Activated CD4-positive, alpha-beta T cell treated with anti-CD3 and anti-CD28 coated beads, Interleukin-2, amount 10 ng/mL, durations not matched to agents 24 days and 14 days (primary cell): ENCODE data around the gene GFRA1. TPM values are rescaled to one million over a fixed set of nuclear protein-coding genes. Genes with fewer than 3 reads are reported as not detected.

Experiments used
- DNase-seq: peaks from one replicate; pipeline ENCODE4 v3.0.0; 2022
- H3K27ac Mint-ChIP-seq: one replicate; pipeline ENCODE4 v1.8.0; 2022; ENCODE audit warnings: mild to moderate bottlenecking, mixed read lengths
- H3K27me3 Mint-ChIP-seq: one replicate; pipeline ENCODE4 v1.8.0; 2022; ENCODE audit warnings: mixed read lengths
- H3K36me3 Mint-ChIP-seq: one replicate; pipeline ENCODE4 v1.8.0; 2022; ENCODE audit warnings: low read depth, mild to moderate bottlenecking, mixed read lengths
- H3K4me1 Mint-ChIP-seq: one replicate; pipeline ENCODE4 v1.8.0; 2021; ENCODE audit warnings: mixed read lengths
- H3K4me3 Mint-ChIP-seq: one replicate; pipeline ENCODE4 v1.8.0; 2022; ENCODE audit warnings: mild to moderate bottlenecking, moderate library complexity, mixed read lengths
- H3K9me3 Mint-ChIP-seq: one replicate; pipeline ENCODE4 v1.8.0; 2021; ENCODE audit warnings: mixed read lengths
- intact Hi-C: fragments of 100-400 bp; cut with micrococcal nuclease; formaldehyde crosslinking; loops from one replicate; pipeline ENCODE4 v1.15.1; 2023
- total RNA-seq: library from RNA; stranded (reverse); gene quantifications from 2 replicates; pipeline ENCODE4 v1.2.3, GENCODE V29; 2022

GFRA1 gene
- total RNA-seq, 1 donor from 2014 or later: not detected

DNA sequence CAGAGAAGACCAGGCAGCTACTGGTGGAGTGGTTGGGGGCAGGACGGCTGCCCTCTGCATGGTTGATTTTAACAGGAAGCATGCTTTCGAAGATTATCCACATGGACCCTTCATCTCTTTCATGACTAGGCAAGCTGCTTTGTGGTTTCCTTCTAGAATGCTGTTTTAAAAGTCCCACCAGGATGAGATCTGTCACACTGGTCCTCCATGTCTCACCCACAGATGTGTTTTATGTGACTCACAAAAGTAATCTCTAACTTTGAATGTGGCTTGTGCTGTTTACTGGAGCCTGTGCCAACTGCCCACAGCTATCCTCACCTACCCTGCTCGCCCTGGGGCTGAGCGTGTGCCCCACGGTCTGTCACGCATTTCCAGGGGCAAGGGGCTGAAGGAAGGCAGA is 188.8 kb downstream of the GFRA1 start:
- H3K4me1 Mint-ChIP-seq: no peaks in the 10 kb centered on the region
- no peaks in the 10 kb centered on the region for H3K27me3 Mint-ChIP-seq
- no peaks in the 10 kb centered on the region for H3K36me3 Mint-ChIP-seq
- H3K27ac Mint-ChIP-seq: no peak overlapping the region
- no peaks in the 10 kb centered on the region for H3K9me3 Mint-ChIP-seq
- intact Hi-C loops: no loop called here
- DNase-seq: no peak
- H3K4me3 Mint-ChIP-seq: no peak overlapping the region

DNA sequence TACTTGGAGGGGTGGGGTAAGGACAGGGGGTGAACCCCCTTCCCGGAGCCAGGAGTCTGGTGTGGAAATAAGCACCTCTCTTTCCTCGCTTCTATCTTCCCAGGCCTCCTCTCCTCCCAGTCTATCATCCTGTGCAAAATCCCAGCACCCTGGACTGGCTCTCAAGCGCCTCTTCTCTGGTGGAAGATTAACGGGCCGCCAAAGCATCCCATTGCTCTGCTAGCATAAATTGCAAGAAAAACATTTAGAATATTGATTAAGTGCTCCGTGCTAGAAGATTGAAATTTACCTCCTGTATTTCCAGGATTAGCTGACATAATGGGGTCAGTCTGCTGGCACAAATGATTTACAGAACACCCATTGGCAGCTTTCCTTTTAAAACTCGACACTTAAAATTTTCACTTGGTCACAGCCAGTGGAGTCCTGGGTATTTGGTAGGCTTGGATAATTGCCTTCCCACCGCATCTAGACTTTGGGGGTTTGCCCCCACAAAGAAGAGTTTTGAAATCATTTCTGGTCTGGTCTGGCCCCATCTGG is 189.7 kb downstream of the GFRA1 start:
- no peaks in the 10 kb centered on the region for H3K4me1 Mint-ChIP-seq
- H3K4me3 Mint-ChIP-seq: no peak overlapping the region
- H3K36me3 Mint-ChIP-seq: no peaks in the 10 kb centered on the region
- no peak for DNase-seq
- H3K27ac Mint-ChIP-seq: no peak overlapping the region
- intact Hi-C loops: no loop called here
- H3K27me3 Mint-ChIP-seq: no peaks in the 10 kb centered on the region
- no peaks in the 10 kb centered on the region for H3K9me3 Mint-ChIP-seq

DNA sequence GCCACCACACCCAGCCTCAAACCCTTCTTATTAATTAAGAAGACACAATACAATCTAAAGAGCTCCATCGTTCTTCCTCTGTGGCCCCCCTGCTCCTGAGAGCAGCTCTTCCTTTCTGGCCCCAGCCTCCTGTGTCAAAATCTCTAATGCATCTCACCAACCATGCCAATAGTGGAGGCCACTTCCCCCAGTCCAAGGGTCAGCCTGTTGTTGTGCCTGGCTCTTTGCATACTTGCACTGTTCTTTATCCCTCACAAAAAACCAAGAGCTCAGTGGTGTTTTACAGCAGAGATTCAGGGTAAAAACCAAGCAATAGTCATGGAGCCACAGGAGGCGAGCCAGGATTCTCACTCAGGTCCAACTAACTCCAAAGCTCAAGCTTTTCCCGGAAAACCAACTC is 190.2 kb downstream of the GFRA1 start:
- Mint-ChIP-seq H3K4me3 (no peak overlapping the region), H3K36me3 (no peaks in the 10 kb centered on the region), H3K4me1 (no peaks in the 10 kb centered on the region), H3K27me3 (no peaks in the 10 kb centered on the region), H3K9me3 (no peaks in the 10 kb centered on the region), H3K27ac (no peak overlapping the region)
- DNase-seq: no peak
- intact Hi-C loops: no loop called here

DNA sequence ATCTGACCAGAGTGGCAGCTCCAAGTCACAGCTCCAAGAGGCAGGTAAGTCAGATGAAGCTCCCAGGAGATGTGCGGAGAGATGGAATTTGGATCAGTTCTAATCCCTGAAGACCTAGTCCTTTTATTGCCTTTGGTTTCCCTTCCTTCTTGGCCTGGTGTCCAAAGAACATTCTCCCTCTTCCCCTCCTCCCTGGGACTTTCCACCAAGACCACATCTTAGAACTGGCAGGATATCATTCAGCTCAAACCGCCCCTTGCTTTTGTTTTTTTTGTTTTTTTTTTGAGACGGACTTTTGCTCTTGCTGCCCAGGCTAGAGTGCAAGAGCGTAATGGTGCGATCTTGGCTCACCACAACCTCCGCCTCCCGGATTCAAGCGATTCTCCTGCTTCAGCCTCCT is 190.8 kb downstream of the GFRA1 start:
- intact Hi-C loops: no loop called here
- DNase-seq: no peak

DNA sequence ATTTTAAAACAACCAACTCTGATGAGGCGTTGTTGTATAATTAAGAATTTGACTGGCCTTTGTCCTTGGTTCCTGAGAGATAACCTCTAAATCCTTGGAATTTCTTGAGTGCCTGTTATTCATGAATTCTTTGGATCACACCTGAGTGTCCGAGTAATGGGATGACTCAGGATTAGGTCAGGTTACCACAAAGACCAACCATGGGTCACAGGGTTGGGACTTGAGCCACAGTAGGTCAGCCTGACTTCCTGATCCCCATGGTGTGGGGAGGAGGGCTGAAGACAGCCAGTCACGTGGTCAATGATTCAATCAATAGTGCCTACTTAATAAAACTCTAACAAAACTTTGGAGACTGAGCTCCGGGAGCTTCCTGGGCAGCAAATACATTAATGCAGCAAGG is 192.5 kb downstream of the GFRA1 start:
- Mint-ChIP-seq H3K4me3 (no peak overlapping the region), H3K27ac (no peak overlapping the region)
- intact Hi-C loops: no loop called here

More for the DNA sequence above, 190.8 kb downstream of the GFRA1 start:
- H3K27ac Mint-ChIP-seq: no peak overlapping the region
- H3K4me1 Mint-ChIP-seq: no peaks in the 10 kb centered on the region
- H3K4me3 Mint-ChIP-seq: no peak overlapping the region
- no peaks in the 10 kb centered on the region for H3K36me3 Mint-ChIP-seq
- H3K27me3 Mint-ChIP-seq: no peaks in the 10 kb centered on the region
- no peaks in the 10 kb centered on the region for H3K9me3 Mint-ChIP-seq

DNA sequence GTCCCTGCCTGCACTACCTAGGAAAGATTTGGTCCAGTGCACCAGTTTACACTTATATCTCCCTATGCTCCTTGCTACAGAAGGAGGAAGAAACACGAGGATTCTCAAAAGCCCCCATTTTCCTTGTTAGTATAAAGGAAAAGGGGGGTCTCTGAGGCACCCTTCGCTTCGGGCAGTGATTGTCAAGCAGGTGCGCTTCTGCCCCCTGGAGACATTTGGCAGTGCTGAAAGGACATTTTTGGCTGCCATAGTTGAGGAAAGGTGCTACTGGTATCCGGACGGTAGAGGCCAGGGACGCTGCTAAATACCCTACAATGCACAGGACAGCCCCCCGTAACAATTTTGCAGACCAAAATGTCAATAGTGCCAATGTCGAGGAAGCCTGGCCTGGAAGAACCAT is 193.7 kb downstream of the GFRA1 start:
- H3K4me3 Mint-ChIP-seq: no peak overlapping the region
- DNase-seq: no peak
- no peaks in the 10 kb centered on the region for H3K36me3 Mint-ChIP-seq
- H3K27ac Mint-ChIP-seq: no peak overlapping the region
- H3K27me3 Mint-ChIP-seq: no peaks in the 10 kb centered on the region
- no peaks in the 10 kb centered on the region for H3K9me3 Mint-ChIP-seq
- intact Hi-C loops: no loop called here
- H3K4me1 Mint-ChIP-seq: no peaks in the 10 kb centered on the region

More for the DNA sequence above, 192.5 kb downstream of the GFRA1 start:
- Mint-ChIP-seq H3K36me3 (no peaks in the 10 kb centered on the region), H3K4me1 (no peaks in the 10 kb centered on the region), H3K9me3 (no peaks in the 10 kb centered on the region), H3K27me3 (no peaks in the 10 kb centered on the region)
- no peak for DNase-seq

DNA sequence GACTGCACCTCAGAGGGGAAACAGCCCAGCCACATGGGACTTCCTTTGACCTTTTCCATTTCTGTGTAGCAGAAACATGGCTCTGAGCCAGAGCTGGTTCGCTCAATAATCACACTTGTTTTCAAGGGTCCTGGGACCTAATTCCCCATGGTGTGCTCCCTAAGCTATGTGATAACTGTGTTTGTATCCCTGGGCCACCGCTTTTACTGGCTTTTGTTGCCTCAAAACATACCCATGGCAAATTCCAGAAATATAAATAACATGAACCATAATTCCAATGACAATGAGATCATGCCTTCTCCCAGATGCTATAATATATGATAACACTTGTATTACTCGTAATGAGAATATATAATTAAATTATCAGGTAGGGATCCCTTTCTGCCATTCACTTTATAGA is 196.4 kb downstream of the GFRA1 start:
- Mint-ChIP-seq H3K9me3 (no peaks in the 10 kb centered on the region), H3K4me1 (no peaks in the 10 kb centered on the region), H3K27me3 (no peaks in the 10 kb centered on the region), H3K4me3 (no peak overlapping the region), H3K27ac (no peak overlapping the region), H3K36me3 (no peaks in the 10 kb centered on the region)
- DNase-seq: no peak
- intact Hi-C loops: no loop called here

DNA sequence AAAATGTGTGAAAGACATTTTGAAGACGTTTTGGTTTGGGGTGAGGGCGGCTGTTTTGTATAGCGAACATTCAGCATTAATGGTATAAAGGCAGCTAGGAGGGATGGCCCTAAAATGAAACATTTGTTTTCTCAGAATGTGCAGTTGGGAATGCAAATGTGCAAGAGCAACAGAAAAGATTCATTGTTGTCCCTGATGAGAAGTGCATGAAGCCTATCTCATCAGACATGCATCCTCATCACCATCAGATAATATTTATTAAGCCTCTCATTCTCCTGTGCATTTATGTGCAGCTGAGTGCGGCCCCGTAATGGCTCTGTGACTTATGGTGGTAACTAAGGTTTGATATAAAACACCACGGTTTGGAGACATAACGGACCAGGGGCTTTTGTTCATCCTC is 199.5 kb downstream of the GFRA1 start:
- Mint-ChIP-seq H3K27me3 (no peaks in the 10 kb centered on the region), H3K4me1 (no peaks in the 10 kb centered on the region), H3K4me3 (no peak overlapping the region), H3K36me3 (no peaks in the 10 kb centered on the region), H3K27ac (no peak overlapping the region), H3K9me3 (no peaks in the 10 kb centered on the region)
- DNase-seq: no peak
- intact Hi-C loops: no loop called here

DNA sequence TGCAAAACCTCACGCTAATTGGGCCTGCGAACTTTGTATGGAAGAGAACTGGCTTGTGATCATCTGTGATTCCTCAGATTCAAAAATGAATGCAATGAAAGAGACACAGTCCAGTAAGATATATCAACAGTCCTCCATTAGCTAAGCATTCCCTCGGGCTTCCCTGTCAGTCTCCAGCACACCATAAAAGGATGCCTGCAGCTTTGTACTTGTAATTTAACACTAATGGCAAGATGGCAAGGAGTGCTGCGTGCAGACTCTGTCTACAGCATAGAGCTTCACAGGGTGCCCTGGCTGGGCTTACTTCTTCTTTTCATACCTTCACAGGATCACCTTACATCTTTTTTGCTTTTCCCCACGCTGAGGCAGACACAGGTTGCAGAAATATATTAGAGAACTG is 200.0 kb downstream of the GFRA1 start:
- DNase-seq: no peak
- H3K4me1 Mint-ChIP-seq: no peaks in the 10 kb centered on the region
- no peaks in the 10 kb centered on the region for H3K36me3 Mint-ChIP-seq
- H3K9me3 Mint-ChIP-seq: no peaks in the 10 kb centered on the region
- H3K27ac Mint-ChIP-seq: no peak overlapping the region
- intact Hi-C loops: no loop called here
- H3K27me3 Mint-ChIP-seq: no peaks in the 10 kb centered on the region
- H3K4me3 Mint-ChIP-seq: no peak overlapping the region

DNA sequence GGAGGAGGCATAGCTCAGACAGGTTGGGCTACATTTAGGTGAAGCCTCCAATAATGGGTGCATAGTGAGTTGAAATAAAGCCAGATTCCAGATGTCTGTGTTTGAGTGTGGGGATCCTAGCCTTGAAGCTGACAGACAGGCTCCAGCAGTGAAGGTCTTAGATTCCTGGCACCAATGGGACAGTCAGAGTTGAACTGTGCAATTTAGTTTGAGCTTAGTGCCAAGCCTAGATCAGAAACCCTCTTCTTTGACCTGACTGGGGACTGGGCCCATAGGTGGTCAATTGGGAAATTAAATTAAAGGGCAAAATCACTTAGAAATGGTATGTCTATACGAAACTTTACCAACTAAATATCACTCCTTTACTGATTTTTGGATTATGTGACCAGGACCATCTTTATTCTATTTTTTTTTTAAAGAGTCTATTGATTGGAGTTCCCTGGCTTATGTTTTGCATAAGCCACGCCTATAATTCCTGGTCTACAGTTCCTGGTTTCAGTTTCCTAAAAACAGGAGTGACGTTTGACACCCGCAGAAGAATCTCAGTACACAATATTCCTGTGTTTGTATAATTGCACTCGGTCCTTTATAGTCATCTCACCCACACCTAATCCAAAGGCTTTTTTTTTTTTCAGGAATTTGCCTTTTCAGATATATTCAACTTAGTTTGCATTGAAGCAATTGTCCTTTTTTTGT is 201.4 kb downstream of the GFRA1 start:
- H3K9me3 Mint-ChIP-seq: no peaks in the 10 kb centered on the region
- no peak overlapping the region for H3K27ac Mint-ChIP-seq
- DNase-seq: no peak
- no peaks in the 10 kb centered on the region for H3K27me3 Mint-ChIP-seq
- no peaks in the 10 kb centered on the region for H3K4me1 Mint-ChIP-seq
- intact Hi-C loops: no loop called here
- H3K36me3 Mint-ChIP-seq: no peaks in the 10 kb centered on the region
- H3K4me3 Mint-ChIP-seq: no peak overlapping the region

DNA sequence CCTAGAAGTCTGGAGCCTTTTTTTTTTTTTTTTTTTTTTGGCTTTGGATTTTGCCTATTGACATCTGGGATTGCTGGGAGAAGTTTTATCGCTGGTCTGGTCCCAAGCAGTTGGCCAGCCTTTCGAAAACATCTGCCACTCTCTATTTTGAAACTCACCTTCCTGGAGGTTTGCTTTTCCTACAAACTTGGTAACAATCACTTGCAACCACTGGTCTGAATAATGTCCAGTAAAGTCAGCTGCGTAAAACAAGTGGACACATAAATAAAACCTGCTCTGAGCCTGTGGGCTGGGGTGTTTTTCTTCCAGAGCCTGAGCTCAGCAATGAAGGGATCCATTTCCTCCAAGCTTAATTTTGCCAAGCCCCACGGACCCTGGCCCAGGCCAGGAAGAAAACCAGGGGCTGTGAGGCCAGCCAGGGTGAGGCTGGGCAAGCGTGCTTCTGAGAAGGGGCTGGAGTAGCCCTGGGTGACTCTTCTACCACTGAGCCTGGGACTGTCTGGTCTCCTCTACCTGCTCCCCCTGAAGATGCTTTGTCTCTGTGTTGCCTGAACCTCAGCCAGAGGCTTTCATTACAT is 202.2 kb downstream of the GFRA1 start:
- intact Hi-C loops: no loop called here
- H3K27me3 Mint-ChIP-seq: no peaks in the 10 kb centered on the region
- H3K27ac Mint-ChIP-seq: no peak overlapping the region
- no peak overlapping the region for H3K4me3 Mint-ChIP-seq
- no peaks in the 10 kb centered on the region for H3K36me3 Mint-ChIP-seq
- no peaks in the 10 kb centered on the region for H3K4me1 Mint-ChIP-seq
- no peaks in the 10 kb centered on the region for H3K9me3 Mint-ChIP-seq
- no peak for DNase-seq

DNA sequence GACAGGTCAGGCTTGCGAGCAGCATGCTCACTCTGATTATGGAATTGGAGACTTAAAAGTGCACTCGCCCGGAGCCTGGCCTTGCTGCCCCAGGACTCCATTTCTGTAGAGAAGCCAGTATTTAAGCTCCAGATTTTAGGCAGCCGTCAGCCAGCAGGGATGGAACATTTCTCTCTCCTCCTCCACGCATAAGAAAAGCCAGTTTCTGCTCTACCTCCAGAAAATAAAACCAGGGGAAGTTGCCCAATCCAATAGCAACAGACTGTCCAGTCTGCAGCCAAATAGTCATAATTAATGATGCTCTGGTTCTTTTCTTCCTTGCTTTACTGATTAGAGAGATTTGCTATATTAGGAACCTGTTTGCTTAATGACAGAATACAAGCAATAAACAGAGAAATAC is 203.2 kb downstream of the GFRA1 start:
- Mint-ChIP-seq H3K9me3 (no peaks in the 10 kb centered on the region), H3K4me3 (no peak overlapping the region), H3K27me3 (no peaks in the 10 kb centered on the region), H3K36me3 (no peaks in the 10 kb centered on the region), H3K27ac (no peak overlapping the region), H3K4me1 (no peaks in the 10 kb centered on the region)
- intact Hi-C loops: no loop called here
- DNase-seq: no peak

DNA sequence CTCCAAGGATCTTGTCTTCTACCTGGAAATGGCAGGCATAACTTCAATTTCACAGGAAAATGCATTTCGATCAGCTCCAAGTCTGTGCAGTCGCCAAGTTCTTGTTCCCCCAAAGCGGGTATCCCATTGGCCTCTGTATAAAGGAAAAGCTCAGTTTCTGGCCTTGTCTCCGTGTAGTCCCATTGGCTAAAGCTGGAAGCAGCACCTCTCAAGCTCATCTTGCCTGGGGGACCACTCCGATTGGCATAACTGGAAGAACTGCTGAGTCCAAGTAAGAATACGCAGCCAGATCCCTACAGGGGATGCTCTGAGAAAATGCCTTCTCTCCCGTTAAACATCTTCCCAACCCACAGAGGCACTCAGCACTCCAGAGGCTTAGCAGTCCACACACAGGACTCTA is 205.2 kb downstream of the GFRA1 start:
- H3K36me3 Mint-ChIP-seq: no peaks in the 10 kb centered on the region
- DNase-seq: no peak
- no peak overlapping the region for H3K4me3 Mint-ChIP-seq
- no peaks in the 10 kb centered on the region for H3K4me1 Mint-ChIP-seq
- no peaks in the 10 kb centered on the region for H3K9me3 Mint-ChIP-seq
- intact Hi-C loops: no loop called here
- no peaks in the 10 kb centered on the region for H3K27me3 Mint-ChIP-seq
- no peak overlapping the region for H3K27ac Mint-ChIP-seq

DNA sequence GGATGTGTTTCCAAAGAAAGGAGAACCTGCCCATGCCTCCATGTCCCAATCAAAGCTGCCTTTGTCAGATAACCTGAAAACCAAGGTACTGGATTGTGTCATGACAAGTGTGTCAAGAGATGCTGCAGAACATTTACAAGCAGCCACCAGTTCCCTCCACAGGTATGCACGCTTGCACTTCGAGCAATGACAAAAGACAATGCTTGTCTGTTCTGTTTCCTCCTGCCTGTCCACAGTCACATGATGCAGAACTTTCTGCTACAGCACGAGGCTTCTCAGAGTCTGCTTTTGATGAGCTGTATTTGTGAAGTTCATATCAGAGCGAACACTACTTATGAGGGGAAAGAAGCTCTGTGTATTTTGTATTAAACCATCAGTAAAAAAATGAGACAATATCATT is 209.9 kb downstream of the GFRA1 start:
- H3K27me3 Mint-ChIP-seq: no peaks in the 10 kb centered on the region
- no peak overlapping the region for H3K4me3 Mint-ChIP-seq
- no peaks in the 10 kb centered on the region for H3K4me1 Mint-ChIP-seq
- no peaks in the 10 kb centered on the region for H3K9me3 Mint-ChIP-seq
- DNase-seq: no peak
- H3K27ac Mint-ChIP-seq: no peak overlapping the region
- no peaks in the 10 kb centered on the region for H3K36me3 Mint-ChIP-seq
- intact Hi-C loops: no loop called here

DNA sequence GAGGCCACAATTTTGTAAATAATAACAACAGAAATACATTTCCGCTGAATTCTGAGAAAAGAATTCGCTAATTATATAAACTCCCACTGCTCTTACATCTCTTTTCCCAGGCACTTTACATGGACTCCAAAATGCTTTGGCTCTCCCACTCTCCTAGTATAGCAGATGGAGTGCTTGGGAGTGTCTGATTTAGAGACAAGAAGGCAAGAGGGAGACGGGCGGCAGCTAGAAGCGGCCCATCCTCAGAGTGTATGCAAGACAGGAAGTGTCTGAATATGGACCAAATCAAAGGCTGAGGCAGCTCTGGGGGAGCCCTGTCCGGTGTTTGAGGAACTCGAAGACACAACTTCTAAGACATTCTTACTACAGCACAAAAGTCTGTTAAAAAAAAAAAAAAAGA is 212.1 kb downstream of the GFRA1 start:
- Mint-ChIP-seq H3K27ac (no peak overlapping the region), H3K4me3 (no peak overlapping the region), H3K36me3 (no peaks in the 10 kb centered on the region), H3K4me1 (no peaks in the 10 kb centered on the region), H3K27me3 (no peaks in the 10 kb centered on the region), H3K9me3 (no peaks in the 10 kb centered on the region)
- intact Hi-C loops: no loop called here
- DNase-seq: no peak
